Stimulated activated naive B cell treated with anti-CD40 and anti-IgM and Interleukin-4, amounts not matched to agents 10 μg/mL and 1 μg/mL and 100 μg/mL, for 72 hours (primary cell): ENCODE data around the gene IRGQ.

Experiments used
- ATAC-seq, 2 donors: fragments of 150-1000 bp; cut with Tn5 transposase; replicated peaks; 2 replicates each; pipeline ENCODE4 v1.10.0; 2021; ENCODE audit warnings: moderate library complexity in 1 of 2
- DNase-seq: peaks from one replicate; pipeline ENCODE4 v3.0.0; 2021
- H3K27ac Mint-ChIP-seq: one replicate; pipeline ENCODE4 v1.8.0; 2022; ENCODE audit warnings: mild to moderate bottlenecking, mixed read lengths
- H3K27me3 Mint-ChIP-seq, 2 donors: one replicate each; pipeline ENCODE4 v1.8.0; 2022; ENCODE audit warnings: mixed read lengths in 2 of 2
- H3K36me3 Mint-ChIP-seq, 2 donors: one replicate each; pipeline ENCODE4 v1.8.0; 2022; ENCODE audit warnings: mixed read lengths in 2 of 2, mild to moderate bottlenecking in 1 of 2
- H3K4me1 Mint-ChIP-seq, 2 donors: one replicate each; pipeline ENCODE4 v1.8.0; 2022; ENCODE audit warnings: mixed read lengths in 2 of 2, mild to moderate bottlenecking in 1 of 2
- H3K4me3 Mint-ChIP-seq, 2 donors: one replicate each; pipeline ENCODE4 v1.8.0; 2022; ENCODE audit warnings: mild to moderate bottlenecking in 2 of 2, mixed read lengths in 2 of 2, moderate library complexity in 1 of 2
- H3K9me3 Mint-ChIP-seq, 2 donors: one replicate each; pipeline ENCODE4 v1.8.0; 2022; ENCODE audit warnings: mixed read lengths in 2 of 2, mild to moderate bottlenecking in 1 of 2

IRGQ gene

GRCh38 chr19:43541920-43542650, 53.8 kb downstream of the IRGQ start:
- Mint-ChIP-seq H3K4me3 (no peak overlapping the region), H3K36me3 (peaks cover 57 to 74% of the 10 kb centered on the region in 2 donors), H3K9me3 (peaks cover 4 to 5% of the 10 kb centered on the region in 2 donors), H3K27ac (no peak overlapping the region), H3K27me3 (no peaks in the 10 kb centered on the region), H3K4me1 (no peaks in the 10 kb centered on the region)
- no peak for ATAC-seq
- DNase-seq, result no peak

GRCh38 chr19:43540381-43540780, 55.6 kb downstream of the IRGQ start:
- Mint-ChIP-seq H3K4me3 (no peak overlapping the region), H3K36me3 (peaks cover 58 to 80% of the 10 kb centered on the region in 2 donors), H3K27ac (no peak overlapping the region), H3K4me1 (peaks cover 2 to 3% of the 10 kb centered on the region in 2 donors), H3K9me3 (peaks cover 5% of the 10 kb centered on the region in 2 donors), H3K27me3 (no peaks in the 10 kb centered on the region)
- no peak for ATAC-seq
- DNase-seq, result no peak

GRCh38 chr19:43538922-43539321, 57.0 kb downstream of the IRGQ start:
- H3K27me3 Mint-ChIP-seq, result no peaks in the 10 kb centered on the region
- peaks cover 5% of the 10 kb centered on the region in 2 donors for H3K9me3 Mint-ChIP-seq
- no peak overlapping the region for H3K4me3 Mint-ChIP-seq
- DNase-seq (no peak), ATAC-seq (no peak)
- H3K27ac Mint-ChIP-seq, result no peak overlapping the region
- peaks cover 51 to 68% of the 10 kb centered on the region in 2 donors for H3K36me3 Mint-ChIP-seq
- H3K4me1 Mint-ChIP-seq, result peaks cover 6 to 10% of the 10 kb centered on the region in 2 donors

GRCh38 chr19:43534816-43535761, 60.8 kb downstream of the IRGQ start:
- DNase-seq (peak; percentile 27), ATAC-seq (no peak)
- H3K4me1 Mint-ChIP-seq, result peaks cover 12 to 27% of the 10 kb centered on the region in 2 donors
- peaks cover 24 to 40% of the 10 kb centered on the region in 2 donors for H3K36me3 Mint-ChIP-seq
- peak overlapping the region; percentile 91 for H3K27ac Mint-ChIP-seq
- H3K9me3 Mint-ChIP-seq, result peaks cover 5% of the 10 kb centered on the region in 2 donors
- peak overlapping the region; percentile 33 to 42 for H3K4me3 Mint-ChIP-seq
- no peaks in the 10 kb centered on the region for H3K27me3 Mint-ChIP-seq
